ENCODE data around the gene PCBP3. TPM values are rescaled to one million over a fixed set of nuclear protein-coding genes. Genes with fewer than 3 reads are reported as not detected.

PCBP3 gene
- total and polyA plus RNA-seq, 12 donors: 1.7 to 15.8 (median 4.7) TPM

DNA sequence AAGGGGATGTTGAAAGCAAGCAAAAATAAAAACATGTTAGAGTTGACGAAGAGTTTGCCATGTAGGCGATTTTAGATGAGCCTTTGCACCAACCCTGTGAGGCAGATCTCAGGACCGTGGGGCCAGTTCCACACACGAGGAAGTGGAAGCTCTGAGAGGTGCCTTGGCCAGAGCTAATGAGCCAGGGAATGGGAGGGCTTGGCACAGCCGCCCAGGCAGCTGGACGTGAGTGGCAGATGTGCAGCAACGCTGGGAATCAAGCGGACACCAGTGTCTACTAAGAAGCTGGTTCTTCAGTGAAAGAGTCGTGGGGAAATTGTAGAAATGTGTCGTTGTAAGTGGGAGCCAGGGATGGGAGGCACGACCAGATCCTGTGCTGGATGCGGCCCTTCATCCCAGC lies 279.1 kb downstream of the PCBP3 start:
- intact Hi-C loops (cut with DNase I): no loop called here
- WGBS, 4 donors: 69 to 79% (median 74%) methylated on average over 12 of the region's 12 CpGs

DNA sequence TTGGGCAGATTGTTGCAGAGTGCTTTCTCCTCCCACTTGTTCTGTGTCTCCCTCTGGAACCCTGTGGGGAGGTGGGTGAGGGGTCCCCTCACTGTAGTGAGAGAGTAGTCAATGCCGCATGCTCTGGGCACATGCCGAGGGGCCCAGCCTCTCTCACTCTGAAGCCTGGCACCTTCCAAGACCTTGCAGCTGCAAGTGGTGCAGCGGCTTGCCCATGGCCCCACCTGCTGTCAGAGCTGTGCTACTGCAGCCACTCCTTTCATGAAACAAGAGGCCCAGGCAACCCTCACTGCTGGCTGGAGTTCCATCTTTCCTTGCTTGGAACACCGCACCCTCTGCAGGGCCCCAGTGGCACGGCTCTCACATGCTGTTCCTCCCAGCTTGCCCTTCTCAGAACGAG lies 279.6 kb downstream of the PCBP3 start:
- H3K9me3 ChIP-seq (replicated peaks in 1 of 3): no peaks in the 10 kb centered on the region
- no peak overlapping the region for H3K4me3 ChIP-seq
- no peaks in the 10 kb centered on the region for H3K27me3 ChIP-seq
- intact Hi-C loops (cut with DNase I): no loop called here
- WGBS, 4 donors: 9 to 13% (median 12%) methylated on average over 3 to 6 of the region's 6 CpGs
- TF ChIP-seq POLR2A (IDR thresholded peaks at IDR 0.05): no peak
- TF ChIP-seq, protein P1, sequence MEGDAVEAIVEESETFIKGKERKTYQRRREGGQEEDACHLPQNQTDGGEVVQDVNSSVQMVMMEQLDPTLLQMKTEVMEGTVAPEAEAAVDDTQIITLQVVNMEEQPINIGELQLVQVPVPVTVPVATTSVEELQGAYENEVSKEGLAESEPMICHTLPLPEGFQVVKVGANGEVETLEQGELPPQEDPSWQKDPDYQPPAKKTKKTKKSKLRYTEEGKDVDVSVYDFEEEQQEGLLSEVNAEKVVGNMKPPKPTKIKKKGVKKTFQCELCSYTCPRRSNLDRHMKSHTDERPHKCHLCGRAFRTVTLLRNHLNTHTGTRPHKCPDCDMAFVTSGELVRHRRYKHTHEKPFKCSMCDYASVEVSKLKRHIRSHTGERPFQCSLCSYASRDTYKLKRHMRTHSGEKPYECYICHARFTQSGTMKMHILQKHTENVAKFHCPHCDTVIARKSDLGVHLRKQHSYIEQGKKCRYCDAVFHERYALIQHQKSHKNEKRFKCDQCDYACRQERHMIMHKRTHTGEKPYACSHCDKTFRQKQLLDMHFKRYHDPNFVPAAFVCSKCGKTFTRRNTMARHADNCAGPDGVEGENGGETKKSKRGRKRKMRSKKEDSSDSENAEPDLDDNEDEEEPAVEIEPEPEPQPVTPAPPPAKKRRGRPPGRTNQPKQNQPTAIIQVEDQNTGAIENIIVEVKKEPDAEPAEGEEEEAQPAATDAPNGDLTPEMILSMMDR (IDR thresholded peaks at IDR 0.05): peak; percentile 57 to 82 (median 81)
- DNase-seq: peak; percentile 58 to 87 (median 71)
- H3K36me3 ChIP-seq (replicated peaks in 1 of 2): no peaks in the 10 kb centered on the region
- H3K27ac ChIP-seq: no peak overlapping the region
- H3K4me1 ChIP-seq (replicated peaks in 1 of 2): no peaks in the 10 kb centered on the region

More for the DNA sequence above, 279.1 kb downstream of the PCBP3 start:
- DNase-seq: no peak
- no peak overlapping the region for H3K4me3 ChIP-seq
- TF ChIP-seq, protein P1 (IDR thresholded peaks at IDR 0.05): no peak
- TF ChIP-seq POLR2A (IDR thresholded peaks at IDR 0.05): no peak
- H3K36me3 ChIP-seq (replicated peaks in 1 of 2): no peaks in the 10 kb centered on the region
- no peaks in the 10 kb centered on the region for H3K9me3 ChIP-seq (replicated peaks in 1 of 3)
- H3K4me1 ChIP-seq (replicated peaks in 1 of 2): no peaks in the 10 kb centered on the region
- H3K27me3 ChIP-seq: no peaks in the 10 kb centered on the region
- no peak overlapping the region for H3K27ac ChIP-seq

DNA sequence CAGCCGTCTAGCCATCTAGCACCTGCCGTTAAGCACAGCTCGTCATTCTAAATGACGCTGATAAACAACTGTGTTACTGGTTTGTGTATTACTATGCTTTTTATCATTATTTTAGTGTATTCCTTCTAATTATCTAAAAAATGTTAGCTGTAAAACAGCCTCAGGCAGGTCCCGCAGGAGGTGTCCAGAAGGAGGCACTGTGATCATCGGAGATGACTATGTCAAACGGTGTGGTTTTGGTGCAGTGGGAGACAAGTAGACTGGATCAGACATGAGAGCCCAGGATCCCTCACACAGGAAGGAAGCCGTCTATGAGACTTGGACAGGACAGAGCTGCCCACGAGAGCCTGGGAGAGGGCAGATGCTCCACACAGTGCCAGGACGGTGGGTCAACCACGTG lies 282.8 kb downstream of the PCBP3 start:
- DNase-seq: no peak
- WGBS, 4 donors: 56 to 64% (median 61%) methylated on average over 11 of the region's 11 CpGs
- TF ChIP-seq, protein P1 (IDR thresholded peaks at IDR 0.05): no peak
- no peak for TF ChIP-seq POLR2A (IDR thresholded peaks at IDR 0.05)
- Histone ChIP-seq H3K4me1 (replicated peaks in 1 of 2) (no peaks in the 10 kb centered on the region), H3K4me3 (no peak overlapping the region), H3K27me3 (no peaks in the 10 kb centered on the region), H3K9me3 (replicated peaks in 1 of 3) (no peaks in the 10 kb centered on the region), H3K27ac (no peak overlapping the region), H3K36me3 (replicated peaks in 1 of 2) (no peaks in the 10 kb centered on the region)
- intact Hi-C loops (cut with DNase I): no loop called here

DNA sequence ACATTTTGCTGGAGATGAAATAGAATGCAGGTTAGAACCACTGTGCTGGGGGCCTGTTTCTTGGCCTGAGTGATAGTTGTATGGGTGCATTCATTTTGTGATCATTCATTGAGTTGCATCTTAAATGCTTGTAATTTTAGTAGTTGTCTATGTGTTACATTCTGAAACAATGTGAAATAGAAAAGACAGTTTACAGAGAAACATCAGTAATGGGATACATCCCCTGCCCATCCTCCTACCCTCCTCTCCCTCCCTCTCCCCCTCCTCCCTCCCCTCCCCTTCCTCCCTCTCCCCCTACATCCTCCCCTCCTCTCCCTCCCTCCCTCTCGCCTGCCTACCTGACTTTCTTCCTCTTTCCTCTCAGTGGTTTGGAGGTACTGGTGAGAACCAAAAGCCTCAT lies 283.5 kb downstream of the PCBP3 start:
- DNase-seq: no peak
- Histone ChIP-seq H3K36me3 (replicated peaks in 1 of 2) (no peaks in the 10 kb centered on the region), H3K4me1 (replicated peaks in 1 of 2) (no peaks in the 10 kb centered on the region), H3K27ac (no peak overlapping the region), H3K4me3 (no peak overlapping the region), H3K9me3 (replicated peaks in 1 of 3) (no peaks in the 10 kb centered on the region), H3K27me3 (no peaks in the 10 kb centered on the region)
- TF ChIP-seq, protein P1 (IDR thresholded peaks at IDR 0.05): no peak
- TF ChIP-seq POLR2A (IDR thresholded peaks at IDR 0.05): no peak
- WGBS, 4 donors: 47 to 71% (median 58%) methylated on average over 1 of the region's 1 CpG
- intact Hi-C loops (cut with DNase I): no loop called here
